Right cardiac atrium (tissue), 5 donors: ENCODE results near the gene DDX1. TPM values are rescaled to one million over a fixed set of nuclear protein-coding genes. Genes with fewer than 3 reads are reported as not detected.

ENCODE experiments used
- ATAC-seq, 2 donors: fragments of 200-7000 bp; cut with Tn5 transposase; one replicate each; pipeline versions ENCODE4 v1.8.0 to v1.9.1; 2020; ENCODE audit warnings: moderate library complexity in 2 of 2, mild to moderate bottlenecking in 1 of 2
- DNase-seq, 3 donors: peaks; one replicate each; pipeline ENCODE4 v3.0.0-alpha.2; 2020
- H3K27ac ChIP-seq: one replicate; pipeline ENCODE4 v1.5.1; 2013; ENCODE audit warnings: mild to moderate bottlenecking, low read length, control low read depth, moderate library complexity
- H3K27me3 ChIP-seq: one replicate; pipeline ENCODE4 v1.6.1; 2013; ENCODE audit not compliant: control insufficient read depth, insufficient read depth
- H3K4me1 ChIP-seq: one replicate; pipeline ENCODE4 v1.6.1; 2013; ENCODE audit warnings: low read length; ENCODE audit not compliant: control insufficient read depth, insufficient read depth
- H3K4me3 ChIP-seq: one replicate; pipeline ENCODE4 v1.5.1; 2013; ENCODE audit warnings: low read length, control low read depth
- H3K9me3 ChIP-seq: one replicate; pipeline ENCODE4 v1.6.1; 2013; ENCODE audit warnings: low read length; ENCODE audit not compliant: control insufficient read depth
- WGBS: extraction: QIAGEN DNeasy Blood & Tissue Kit; methylation state at CpG from one replicate; pipeline ENCODE4 v1.1.7; 2013; 5-methylcytosine and 5-hydroxymethylcytosine counted together
- intact Hi-C, 4 donors: fragments of 100-400 bp; cut with DNase I; formaldehyde crosslinking; loops; one replicate each; pipeline versions ENCODE4 v1.11.0 to v1.14.0; 2022 to 2023
- polyA plus RNA-seq: library from polyadenylated mRNA; stranded (reverse); fragments of 200-250 nt; gene quantifications from one replicate; pipeline ENCODE4 v1.2.3, GENCODE V29; 2013
- total RNA-seq, 4 donors: library from RNA; stranded (reverse); fragmentation: NEBNext Ultra II Directional; extraction: Animal tissue kit (Norgen Biotek cat#: 25700); gene quantifications; one replicate each; pipeline ENCODE4 v1.2.1, GENCODE V29; 2021
- donor health status: healthy with polysubstance abuse.
- donor health status: DM: no; HTN: yes; CAD: no.
- donor health status: DM: no; HTN: no; CAD: no.
- donor health status: DM: no; HTN: yes; CAD: no; lungs with severe emphysema.
- donor health status: DM: yes; HTN: yes; CAD: no.

DDX1 gene
- total and polyA plus RNA-seq, 5 donors: 109 to 136 (median 116) TPM

GRCh38 chr2:15599994-15600393 is 8.3 kb downstream of the DDX1 start:
- intact Hi-C loops: no loop called here
- Histone ChIP-seq H3K27me3 (no peaks in the 10 kb centered on the region), H3K4me1 (no peaks in the 10 kb centered on the region), H3K27ac (no peak overlapping the region), H3K9me3 (no peaks in the 10 kb centered on the region), H3K4me3 (no peak overlapping the region)
- 100% methylated on average over 1 of the region's 1 CpG for WGBS
- ATAC-seq (no peak), DNase-seq (no peak)

GRCh38 chr2:15601681-15602080 is 10.0 kb downstream of the DDX1 start:
- Histone ChIP-seq H3K27ac (no peak overlapping the region), H3K4me1 (no peaks in the 10 kb centered on the region), H3K4me3 (no peak overlapping the region), H3K27me3 (no peaks in the 10 kb centered on the region), H3K9me3 (no peaks in the 10 kb centered on the region)
- DNase-seq (no peak), ATAC-seq (no peak)
- 95% methylated on average over 1 of the region's 1 CpG for WGBS
- intact Hi-C loops: no loop called here

GRCh38 chr2:15602393-15602792 is 10.7 kb downstream of the DDX1 start:
- WGBS: 92% methylated on average over 8 of the region's 8 CpGs
- Histone ChIP-seq H3K27ac (no peak overlapping the region), H3K4me1 (no peaks in the 10 kb centered on the region), H3K4me3 (no peak overlapping the region), H3K27me3 (no peaks in the 10 kb centered on the region), H3K9me3 (no peaks in the 10 kb centered on the region)
- intact Hi-C loops: no loop called here
- ATAC-seq: no peak
- DNase-seq: no peak

GRCh38 chr2:15603044-15603765 is 11.5 kb downstream of the DDX1 start:
- Histone ChIP-seq H3K27me3 (no peaks in the 10 kb centered on the region), H3K27ac (no peak overlapping the region), H3K9me3 (no peaks in the 10 kb centered on the region), H3K4me3 (no peak overlapping the region), H3K4me1 (no peaks in the 10 kb centered on the region)
- no peak for DNase-seq
- 91% methylated on average over 3 of the region's 3 CpGs for WGBS
- intact Hi-C loops: no loop called here
- ATAC-seq: no peak

GRCh38 chr2:15603948-15604347 is 12.3 kb downstream of the DDX1 start:
- Histone ChIP-seq H3K4me3 (no peak overlapping the region), H3K27me3 (no peaks in the 10 kb centered on the region), H3K4me1 (no peaks in the 10 kb centered on the region), H3K27ac (no peak overlapping the region), H3K9me3 (no peaks in the 10 kb centered on the region)
- DNase-seq: no peak
- intact Hi-C loops: no loop called here
- ATAC-seq: no peak
- WGBS: 91% methylated on average over 2 of the region's 2 CpGs

GRCh38 chr2:15605721-15606120 is 14.1 kb downstream of the DDX1 start:
- ATAC-seq (no peak), DNase-seq (no peak)
- H3K27me3 ChIP-seq: no peaks in the 10 kb centered on the region
- no peaks in the 10 kb centered on the region for H3K9me3 ChIP-seq
- 41% methylated on average over 1 of the region's 1 CpG for WGBS
- no peak overlapping the region for H3K4me3 ChIP-seq
- no peaks in the 10 kb centered on the region for H3K4me1 ChIP-seq
- intact Hi-C loops: no loop called here
- no peak overlapping the region for H3K27ac ChIP-seq

DNA sequence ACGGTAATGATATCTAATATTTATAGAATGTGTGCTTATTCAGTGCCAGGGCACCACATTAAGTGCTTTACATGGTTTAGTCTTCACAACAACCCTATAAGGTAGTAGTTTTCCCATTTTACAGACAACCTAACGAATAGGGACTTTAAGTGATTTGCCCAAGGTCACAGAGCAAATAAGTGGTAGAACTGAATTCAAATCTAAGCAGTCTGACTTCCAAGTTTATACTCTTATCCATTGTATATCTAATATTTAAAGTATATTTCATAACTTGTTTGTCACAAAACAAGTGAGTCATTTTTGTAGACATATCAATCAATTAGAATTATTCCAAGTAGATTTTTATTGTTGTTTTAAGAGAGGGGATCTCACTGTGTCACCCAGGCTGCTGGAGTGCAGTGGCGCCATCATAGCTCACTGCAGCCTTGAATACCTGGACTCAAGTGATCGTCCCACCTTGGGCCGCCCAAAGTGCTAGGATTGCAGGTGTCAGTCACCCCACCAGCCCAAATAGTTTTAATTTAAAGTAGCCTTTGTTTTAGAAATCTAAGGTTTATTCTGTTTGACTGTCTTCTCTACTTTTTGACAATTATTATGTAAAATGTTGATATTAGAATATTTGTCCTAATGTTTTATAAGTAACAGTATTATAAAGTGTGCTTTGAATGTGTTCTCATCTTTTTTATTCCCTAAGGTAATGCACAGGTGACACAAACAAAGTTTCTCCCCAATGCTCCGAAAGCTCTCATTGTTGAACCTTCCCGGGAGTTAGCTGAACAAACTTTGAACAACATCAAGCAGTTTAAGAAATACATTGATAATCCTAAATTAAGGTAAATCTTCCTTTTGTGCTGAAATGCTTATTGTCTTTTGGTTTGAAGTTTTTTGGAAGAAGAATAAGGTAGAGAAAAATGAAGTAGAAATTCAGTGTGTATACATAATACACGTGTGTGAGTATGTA is 15.1 kb downstream of the DDX1 start:
- intact Hi-C loops: no loop called here
- ATAC-seq: no peak
- WGBS: 91% methylated on average over 8 of the region's 8 CpGs

GRCh38 chr2:15607709-15608391 is 16.2 kb downstream of the DDX1 start:
- no peaks in the 10 kb centered on the region for H3K27me3 ChIP-seq
- no peak overlapping the region for H3K4me3 ChIP-seq

More for the DNA sequence above, 15.1 kb downstream of the DDX1 start:
- Histone ChIP-seq H3K27ac (no peak overlapping the region), H3K27me3 (no peaks in the 10 kb centered on the region), H3K9me3 (no peaks in the 10 kb centered on the region), H3K4me1 (no peaks in the 10 kb centered on the region), H3K4me3 (no peak overlapping the region)
- no peak for DNase-seq

DNA sequence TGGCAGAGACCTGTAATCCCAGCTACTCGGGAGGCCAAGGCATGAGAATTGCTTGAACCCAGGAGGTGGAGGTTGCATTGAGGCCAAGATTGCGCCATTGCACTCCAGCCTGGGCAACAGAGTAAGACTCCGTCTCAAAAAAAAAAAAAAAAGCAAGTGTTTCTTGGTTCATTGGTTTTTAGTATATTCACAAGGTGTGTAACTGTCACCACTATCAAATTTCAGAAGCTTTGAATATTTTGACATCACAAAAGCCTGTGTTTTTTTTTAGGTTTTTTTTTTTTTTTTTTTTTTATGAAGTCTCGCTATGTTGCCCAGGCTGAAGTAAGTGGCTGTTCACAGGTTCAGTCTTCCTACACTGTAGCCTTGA is 16.7 kb downstream of the DDX1 start:
- ATAC-seq (no peak), DNase-seq (no peak)
- H3K9me3 ChIP-seq: no peaks in the 10 kb centered on the region
- H3K27me3 ChIP-seq: no peaks in the 10 kb centered on the region
- 95% methylated on average over 4 of the region's 4 CpGs for WGBS
- H3K4me3 ChIP-seq: no peak overlapping the region
- no peak overlapping the region for H3K27ac ChIP-seq
- no peaks in the 10 kb centered on the region for H3K4me1 ChIP-seq
- intact Hi-C loops: no loop called here

More at GRCh38 chr2:15607709-15608391, 16.2 kb downstream of the DDX1 start:
- WGBS: 95% methylated on average over 7 of the region's 7 CpGs
- intact Hi-C loops: no loop called here
- Histone ChIP-seq H3K4me1 (no peaks in the 10 kb centered on the region), H3K27ac (no peak overlapping the region), H3K9me3 (no peaks in the 10 kb centered on the region)
- ATAC-seq (no peak), DNase-seq (peak in 1 of 3 donors; percentile 32)

DNA sequence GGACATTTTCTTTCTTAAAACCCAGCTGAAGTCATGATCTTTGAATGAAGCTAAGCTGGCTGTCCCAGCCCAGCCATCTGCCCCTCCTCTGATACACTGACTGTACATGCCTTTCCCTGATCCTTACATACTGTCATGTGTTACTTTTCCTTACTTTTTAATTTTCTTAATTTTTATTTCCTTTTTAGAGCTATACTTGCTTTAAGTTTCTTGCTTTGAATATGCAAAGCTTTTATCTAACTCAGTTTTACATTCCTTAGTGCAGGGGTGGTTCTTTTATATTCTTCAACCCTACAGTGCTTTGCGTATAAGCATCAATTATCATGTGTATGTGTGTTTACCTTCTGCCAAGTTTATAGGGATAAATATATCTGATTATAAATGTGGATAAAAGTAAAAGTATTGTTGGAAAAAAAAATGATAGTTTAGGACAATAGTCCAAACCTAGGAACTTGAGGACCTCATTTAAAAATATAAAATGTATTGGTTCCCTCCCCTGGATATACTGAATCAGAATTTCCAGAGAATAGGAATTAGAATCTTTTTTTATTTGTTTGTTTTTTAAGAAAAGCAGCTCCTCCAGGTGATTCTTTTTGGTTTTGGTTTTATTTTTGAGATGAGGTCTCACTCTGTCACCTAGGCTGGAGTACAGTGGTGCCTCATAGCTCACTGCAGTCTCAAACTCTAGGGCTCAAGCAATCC is 17.8 kb downstream of the DDX1 start:
- Histone ChIP-seq H3K4me3 (no peak overlapping the region), H3K9me3 (no peaks in the 10 kb centered on the region), H3K27ac (no peak overlapping the region), H3K4me1 (no peaks in the 10 kb centered on the region), H3K27me3 (no peaks in the 10 kb centered on the region)
- 96% methylated on average over 1 of the region's 1 CpG for WGBS
- no peak for DNase-seq
- ATAC-seq: no peak
- intact Hi-C loops: no loop called here
